Activated CD4-positive, CD25-positive, alpha-beta regulatory T cell treated with anti-CD3 and anti-CD28 coated beads, Interleukin-2, amount 50 U/mL, for 72 hours (primary cell): ENCODE measurements around the gene SMC5.
"Not testable (repeated sequence)": the region's sequence is repeated elsewhere in the genome, so short reads cannot be mapped to it uniquely, and the experiment has no call there.

Experiments used
- DNase-seq: peaks from one replicate; pipeline ENCODE4 v3.0.0; 2021

The SMC5 gene

GRCh38 chr9:70374962-70375618 lies 116.3 kb downstream of the SMC5 start:
- DNase-seq = no peak

- no peak for DNase-seq
These were observed 123.4 kb downstream of the SMC5 start for GRCh38 chr9:70382046-70382708.

DNA sequence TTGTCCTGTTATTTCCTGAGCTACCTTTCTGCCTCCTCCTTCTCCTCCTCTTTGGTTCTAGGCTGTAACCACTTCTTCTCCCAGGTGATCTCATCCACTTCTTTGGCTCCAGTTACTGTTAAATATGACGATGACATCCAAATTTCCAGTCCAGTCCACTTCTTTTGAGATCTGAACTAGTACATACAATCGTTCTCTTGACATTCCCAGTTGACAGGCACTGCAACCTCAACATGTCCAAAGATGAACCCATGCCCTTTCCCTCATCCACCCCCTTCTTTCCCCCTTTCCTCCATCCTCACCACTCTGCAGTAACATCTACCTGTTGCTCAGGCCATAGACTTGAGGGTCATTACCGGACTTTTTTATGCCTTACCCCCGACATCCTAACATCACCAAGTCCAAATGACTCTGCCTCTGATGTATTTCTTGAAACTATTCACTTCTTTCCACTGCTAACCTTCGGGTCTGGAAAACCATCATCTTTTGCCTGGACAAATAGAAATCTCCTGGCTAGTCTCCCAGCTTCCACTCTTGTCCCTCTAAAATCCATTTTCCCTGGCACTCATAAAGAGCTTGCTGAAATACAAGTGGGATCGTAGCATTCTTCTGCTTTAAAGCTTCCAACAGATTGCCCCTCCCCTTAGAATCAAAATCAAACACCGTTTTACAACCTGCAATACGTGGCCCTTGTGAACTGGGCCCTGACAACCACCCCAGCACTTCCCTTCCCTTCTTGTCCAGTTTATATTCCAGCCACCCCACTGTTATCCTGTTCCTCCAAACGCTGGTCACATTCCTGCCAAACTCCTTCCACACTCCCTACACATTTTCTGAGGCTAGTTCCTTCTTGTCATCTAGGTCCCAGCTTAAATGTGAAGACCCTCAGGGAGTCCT lies 124.2 kb downstream of the SMC5 start:
- DNase-seq = no peak

- DNase-seq = no peak
These were observed 126.6 kb downstream of the SMC5 start for GRCh38 chr9:70385426-70385825.

GRCh38 chr9:70387663-70388062 lies 128.9 kb downstream of the SMC5 start:
- no peak for DNase-seq

DNA sequence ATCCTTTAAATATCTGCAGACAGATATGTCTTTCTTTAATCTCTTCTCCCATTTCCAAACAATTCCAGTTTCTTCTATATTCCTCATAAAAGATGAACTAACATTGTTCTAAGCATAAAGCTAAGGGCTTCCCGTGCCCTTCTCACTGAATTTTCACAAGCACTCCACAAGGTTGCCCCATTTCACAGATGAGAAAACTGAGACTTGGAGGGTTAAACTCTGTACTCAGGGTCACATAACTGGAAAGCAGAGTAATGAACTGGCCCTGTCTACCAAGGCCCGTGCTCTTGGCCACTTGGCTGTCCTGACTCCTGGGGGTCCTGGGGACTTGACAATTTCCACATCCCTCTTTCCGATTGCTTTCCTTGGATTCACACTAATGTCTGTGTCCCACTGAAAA lies 130.4 kb downstream of the SMC5 start:
- no peak for DNase-seq

- no peak for DNase-seq
These were observed 131.0 kb downstream of the SMC5 start for GRCh38 chr9:70389621-70390266.

GRCh38 chr9:70390933-70391341 lies 132.2 kb downstream of the SMC5 start:
- no peak for DNase-seq

- no peak for DNase-seq
These were observed 133.4 kb downstream of the SMC5 start for GRCh38 chr9:70392189-70392588.

DNA sequence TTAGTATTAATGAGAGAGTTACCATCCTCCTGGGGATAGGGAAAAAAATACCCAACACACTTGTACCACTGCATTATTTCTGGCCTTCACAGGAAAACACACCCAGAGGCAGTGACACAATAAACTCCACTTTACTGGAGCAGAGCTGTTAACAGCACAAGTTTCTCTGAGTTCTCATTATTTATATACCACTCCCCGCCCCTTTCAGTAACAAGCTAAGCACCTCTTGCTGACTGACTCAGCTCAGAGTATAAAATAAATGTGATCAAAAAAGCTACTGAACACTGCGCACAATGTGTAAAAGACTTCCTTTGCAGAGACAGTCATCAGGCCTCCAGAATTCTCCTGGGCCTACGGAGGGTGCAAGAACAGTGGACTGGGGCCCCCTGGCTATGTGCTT lies 134.1 kb downstream of the SMC5 start:
- DNase-seq = no peak

- DNase-seq = no peak
These were observed 136.9 kb downstream of the SMC5 start for GRCh38 chr9:70395652-70396051.

DNA sequence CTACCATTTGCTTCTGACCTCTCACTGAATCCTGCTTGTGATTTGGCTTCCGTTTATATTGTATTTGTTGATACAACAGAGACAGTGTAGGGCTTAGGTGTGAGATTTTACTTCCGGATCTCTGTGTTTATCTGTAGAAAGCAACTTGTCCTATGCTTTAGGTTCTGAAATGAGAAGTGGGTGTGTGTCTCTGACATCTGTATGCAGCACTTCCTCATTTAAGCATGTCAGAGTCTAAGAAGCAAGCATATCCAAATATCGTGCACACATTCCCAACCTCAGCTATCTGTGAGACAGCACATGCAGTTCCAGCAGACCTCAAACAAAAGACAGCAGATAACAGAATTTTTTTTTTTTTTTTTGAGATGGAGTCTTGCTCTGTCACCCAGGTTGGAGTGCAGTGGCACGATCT lies 139.4 kb downstream of the SMC5 start:
- no peak for DNase-seq

- DNase-seq = no peak
These were observed 140.4 kb downstream of the SMC5 start for GRCh38 chr9:70399141-70399540.

- DNase-seq = no peak
These were observed 141.5 kb downstream of the SMC5 start for GRCh38 chr9:70400107-70400892.

- DNase-seq = not testable (repeated sequence)
These were observed 142.5 kb downstream of the SMC5 start for GRCh38 chr9:70401241-70401640.

DNA sequence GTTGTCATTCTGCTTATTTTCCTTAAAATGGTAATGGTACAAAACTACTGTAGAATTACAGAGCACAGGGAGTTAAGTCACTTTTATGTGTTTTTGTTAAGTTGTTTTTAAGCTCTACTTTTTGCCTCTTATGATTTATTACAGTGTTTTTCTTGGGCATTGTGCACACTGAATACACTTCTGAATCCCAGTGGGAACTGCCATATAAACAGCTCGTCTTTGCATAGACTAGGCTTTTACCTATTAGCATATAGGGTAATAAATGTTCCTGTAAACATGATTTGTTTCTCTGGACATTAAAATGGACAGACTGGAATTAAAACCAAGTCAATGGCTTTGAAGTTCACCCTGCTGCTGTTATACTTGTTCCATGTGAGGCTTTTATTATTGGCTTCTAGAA lies 143.4 kb downstream of the SMC5 start:
- DNase-seq = no peak

DNA sequence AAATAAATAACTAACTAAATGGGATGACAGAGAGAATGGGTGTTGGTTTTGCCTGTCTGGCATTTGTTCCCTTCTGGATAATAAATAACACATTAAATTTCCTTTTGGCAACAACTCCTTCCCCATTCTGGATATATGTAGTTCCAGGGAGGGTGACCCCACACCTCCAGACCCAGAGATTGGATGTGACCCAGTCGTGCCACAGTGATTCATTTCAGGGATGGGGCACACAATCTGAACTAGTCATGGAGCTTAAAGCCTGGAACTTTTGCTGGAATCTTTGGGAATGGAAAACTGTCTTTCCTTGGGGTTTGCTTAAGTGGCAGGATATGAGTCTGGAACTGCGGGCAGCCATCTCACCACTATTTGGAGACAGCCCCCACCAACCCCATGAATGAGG lies 144.4 kb downstream of the SMC5 start:
- DNase-seq = no peak

- no peak for DNase-seq
These were observed 144.8 kb downstream of the SMC5 start for GRCh38 chr9:70403618-70404025.

GRCh38 chr9:70404261-70404660 lies 145.5 kb downstream of the SMC5 start:
- no peak for DNase-seq
